GM19035 (cell line): Measurements from ENCODE around the gene HECTD2.
"Not testable (repeated sequence)": the region's sequence is repeated elsewhere in the genome, so short reads cannot be mapped to it uniquely, and the experiment has no call there.

Experiments
- ATAC-seq: cut with Tn5 transposase; IDR thresholded peaks from one replicate; pipeline ENCODE4 v1.9.1; 2021; ENCODE audit not compliant: unreplicated experiment

HECTD2 gene

DNA sequence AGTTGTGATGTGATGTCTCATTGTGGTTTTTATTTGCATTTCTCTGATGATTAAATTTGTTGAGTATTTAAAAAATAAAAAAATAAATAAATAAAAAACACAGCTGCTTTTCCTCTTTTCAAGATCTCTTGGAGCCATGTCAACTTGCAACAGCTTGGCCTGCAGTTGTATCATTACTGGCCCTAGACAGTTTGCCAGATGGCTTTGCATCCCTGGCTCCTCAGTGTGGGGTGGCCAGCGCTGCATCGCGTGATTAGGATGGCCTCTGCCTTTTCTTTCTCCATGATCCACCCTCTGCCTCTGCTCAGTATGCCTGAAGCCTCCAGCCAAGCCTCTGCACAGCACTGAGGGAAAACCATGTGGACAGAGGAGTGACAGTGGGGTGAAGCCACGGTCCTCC lies 126.0 kb downstream of the HECTD2 start:
- ATAC-seq: no peak

DNA sequence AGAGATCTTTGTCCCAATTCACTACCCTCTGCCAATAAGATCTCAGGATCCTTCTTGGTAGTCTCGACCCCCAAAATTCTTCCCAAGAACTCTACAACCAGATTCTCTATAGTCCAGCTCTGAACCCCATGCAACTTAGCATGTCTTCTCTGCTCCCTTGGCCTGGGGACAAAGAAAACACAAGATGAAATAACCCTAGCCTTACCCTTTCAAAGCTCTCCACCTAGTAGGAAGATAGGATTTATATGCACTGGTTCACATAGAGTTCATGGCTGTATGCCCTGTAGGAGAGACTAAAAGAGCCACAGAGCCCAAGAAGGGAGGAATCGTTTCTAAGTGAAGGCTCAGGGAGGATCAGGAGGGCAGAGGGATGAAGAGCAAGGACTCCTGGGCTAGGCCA lies 126.6 kb downstream of the HECTD2 start:
- no peak for ATAC-seq

DNA sequence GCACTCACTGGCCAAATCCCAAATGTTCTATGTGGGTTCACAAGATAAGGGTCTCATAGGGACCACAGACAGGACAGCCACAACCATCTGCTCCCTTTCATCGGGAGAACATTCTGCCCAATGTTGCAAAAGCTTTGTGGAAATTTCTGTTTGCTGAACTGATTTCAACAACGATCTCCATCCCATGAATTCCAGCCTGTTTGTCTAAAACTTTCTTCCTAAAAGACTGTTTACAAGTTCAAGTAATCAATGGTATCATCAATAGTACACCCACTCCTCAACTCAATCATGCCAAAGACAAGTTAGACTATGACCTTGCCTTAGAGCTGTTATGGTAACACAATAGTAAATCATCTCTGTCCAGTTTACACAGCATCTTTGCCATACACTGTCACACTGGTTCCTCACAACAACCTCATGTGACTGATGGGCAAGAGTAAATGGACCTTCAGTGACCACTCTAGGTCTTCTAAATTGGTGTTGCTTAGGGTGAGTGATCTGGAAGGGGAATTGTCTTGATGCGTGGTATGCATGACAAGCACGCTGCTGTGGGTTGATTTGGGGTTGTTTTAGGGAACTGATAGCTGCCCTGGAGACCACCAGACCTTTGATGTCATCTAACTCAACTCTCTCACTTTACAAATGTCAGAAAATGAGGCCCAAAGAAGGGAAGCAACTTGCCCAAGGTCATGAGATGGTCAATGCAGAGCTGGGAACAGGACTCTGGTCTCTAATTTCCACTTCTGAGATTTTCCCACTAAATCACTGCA lies 127.7 kb downstream of the HECTD2 start:
- ATAC-seq: no peak

DNA sequence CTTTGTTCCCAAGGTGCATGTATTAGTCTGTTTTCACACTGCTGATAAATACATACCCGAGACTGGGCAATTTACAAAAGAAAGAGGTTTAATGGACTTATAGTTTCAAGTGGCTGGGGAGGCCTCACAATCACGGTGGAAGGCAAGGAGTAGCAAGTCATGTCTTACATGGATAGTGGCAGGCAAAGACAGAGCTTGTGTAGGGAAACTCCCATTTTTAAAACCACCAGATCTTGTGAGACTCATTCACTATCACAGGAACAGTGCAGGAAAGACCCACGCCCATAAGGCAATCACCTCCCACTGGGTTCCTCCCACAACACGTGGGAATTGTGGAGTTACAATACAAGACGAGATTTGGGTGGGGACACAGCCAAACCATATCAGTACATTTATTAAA lies 129.8 kb downstream of the HECTD2 start:
- ATAC-seq: no peak

DNA sequence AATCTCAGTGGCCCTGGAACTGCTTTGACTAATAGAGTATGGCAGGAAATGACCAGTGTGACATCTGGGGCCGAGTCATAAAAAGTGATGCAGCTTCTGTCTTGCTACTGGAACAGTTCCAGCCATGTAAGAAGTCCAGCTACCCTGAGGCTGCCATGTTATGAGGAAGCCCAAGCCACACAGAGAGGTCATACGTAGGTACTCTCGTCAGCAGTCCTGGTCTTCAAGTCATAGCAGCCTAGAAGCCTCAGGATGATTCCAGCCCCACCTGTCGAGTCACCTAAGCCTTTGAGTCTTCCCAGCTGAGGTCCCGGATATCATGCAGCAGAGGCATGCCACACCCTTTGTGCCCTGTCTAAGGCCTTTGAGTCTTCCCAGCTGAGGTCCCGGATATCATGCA lies 130.6 kb downstream of the HECTD2 start:
- no peak for ATAC-seq

DNA sequence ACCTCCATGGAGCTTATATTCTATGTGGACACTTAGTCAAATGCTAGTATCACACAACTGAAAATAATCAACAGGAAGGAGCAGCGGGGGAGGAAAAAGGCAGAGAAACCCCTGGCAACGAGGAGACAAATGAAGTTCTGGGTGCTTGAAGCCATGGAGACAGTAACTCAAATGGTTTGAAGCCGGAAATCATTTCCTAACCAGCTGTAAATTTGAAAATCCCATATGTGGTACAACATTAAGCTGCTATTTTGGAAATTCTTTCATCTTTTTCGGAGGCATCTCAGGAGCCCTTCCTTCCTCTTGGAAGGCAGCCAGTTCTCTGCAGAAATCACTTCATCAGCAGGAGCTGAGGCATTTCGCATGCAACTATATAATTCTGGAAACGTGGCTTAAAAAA lies 131.3 kb downstream of the HECTD2 start:
- no peak for ATAC-seq

DNA sequence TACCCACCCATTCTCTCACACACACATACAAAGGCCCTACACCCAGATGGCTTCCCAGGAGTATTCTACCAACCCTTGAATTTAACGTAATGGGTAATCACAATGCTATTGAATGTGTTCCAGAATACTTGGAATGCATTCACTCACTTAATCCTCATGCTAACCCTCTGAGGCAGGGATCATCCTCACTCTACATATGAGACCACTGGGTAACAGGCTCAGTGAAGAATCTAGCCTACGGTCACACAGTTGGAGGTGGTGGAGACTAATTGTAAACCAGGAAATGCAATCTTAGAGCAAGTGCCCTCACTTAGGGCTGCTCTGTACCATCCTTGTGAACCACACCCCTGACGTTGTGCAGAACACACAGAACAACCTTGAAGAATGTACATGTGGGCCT lies 135.2 kb downstream of the HECTD2 start:
- no peak for ATAC-seq

DNA sequence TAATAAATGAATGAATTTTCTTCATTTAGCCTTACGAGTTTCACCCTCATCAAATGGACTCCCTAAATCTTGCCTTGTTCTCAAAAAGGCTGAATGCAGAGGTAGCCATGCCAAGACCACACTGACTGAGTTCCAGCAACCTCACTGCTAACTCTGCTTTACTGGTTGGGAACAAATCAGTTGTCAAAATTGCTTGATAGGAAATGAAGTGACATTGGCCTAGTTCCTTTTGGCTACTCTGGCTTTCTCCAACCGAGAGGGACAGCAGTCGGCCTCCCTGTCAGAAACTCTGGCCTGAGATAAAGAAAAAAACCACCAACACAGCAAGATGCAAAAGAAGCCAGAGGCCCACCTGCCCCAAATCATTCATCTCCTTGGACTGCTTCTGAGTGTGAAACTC lies 135.7 kb downstream of the HECTD2 start:
- no peak for ATAC-seq

DNA sequence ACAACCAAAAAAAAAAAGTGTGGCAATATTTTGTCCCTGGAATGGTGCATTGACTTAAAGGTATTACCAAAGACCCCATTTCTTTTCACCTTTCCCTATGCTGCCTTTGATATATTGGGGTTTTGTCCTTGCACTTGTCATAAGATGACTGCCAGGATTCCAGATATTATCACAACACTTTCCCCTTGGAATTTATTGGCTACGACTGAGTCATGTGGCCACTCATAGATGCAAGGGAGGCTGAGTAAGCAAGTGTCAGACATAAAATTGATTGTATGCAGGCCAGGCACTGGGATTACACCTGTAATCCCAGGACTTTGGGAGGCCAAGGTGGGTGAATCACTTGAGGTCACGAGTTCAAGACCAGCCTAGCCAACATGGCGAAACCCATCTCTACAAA lies 139.1 kb downstream of the HECTD2 start:
- no peak for ATAC-seq

DNA sequence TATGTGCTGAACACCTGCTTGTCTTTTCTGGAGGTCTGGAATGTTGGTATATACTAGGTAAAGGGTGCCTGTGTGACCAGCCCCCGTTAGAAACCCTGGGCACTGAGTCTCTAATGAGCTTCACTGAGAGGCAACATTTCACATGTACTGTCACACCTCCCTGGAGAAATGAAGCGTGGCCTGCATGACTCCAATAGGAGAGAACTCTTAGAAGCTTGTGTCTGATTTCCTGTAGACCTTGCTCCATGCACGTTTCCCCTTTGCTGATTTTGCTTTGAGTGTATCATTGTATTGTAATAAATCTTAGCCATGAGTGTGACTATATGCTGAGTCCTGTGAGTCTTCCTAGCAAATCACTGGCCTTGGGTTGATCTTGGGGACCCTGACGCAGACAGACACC lies 139.9 kb downstream of the HECTD2 start:
- no peak for ATAC-seq

DNA sequence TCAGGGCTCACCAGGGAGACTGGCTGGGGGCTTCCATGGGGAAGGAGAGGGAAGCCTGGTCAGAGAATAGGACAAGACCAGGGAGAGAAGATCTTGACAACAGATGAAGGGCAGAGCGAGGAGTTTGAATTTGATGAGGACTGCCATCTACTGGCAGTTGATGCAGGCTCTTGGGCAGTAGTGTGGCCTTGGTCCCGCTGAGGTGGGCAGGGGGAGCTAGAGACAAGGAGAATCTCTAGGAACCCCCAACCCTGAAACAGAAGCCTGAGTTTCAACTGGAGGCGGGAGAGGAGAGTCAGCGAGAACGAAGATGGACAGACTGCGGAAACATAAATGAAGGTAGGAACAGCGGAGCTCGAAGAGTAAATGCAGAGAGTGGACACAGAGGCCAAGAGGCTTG lies 141.7 kb downstream of the HECTD2 start:
- ATAC-seq: no peak

DNA sequence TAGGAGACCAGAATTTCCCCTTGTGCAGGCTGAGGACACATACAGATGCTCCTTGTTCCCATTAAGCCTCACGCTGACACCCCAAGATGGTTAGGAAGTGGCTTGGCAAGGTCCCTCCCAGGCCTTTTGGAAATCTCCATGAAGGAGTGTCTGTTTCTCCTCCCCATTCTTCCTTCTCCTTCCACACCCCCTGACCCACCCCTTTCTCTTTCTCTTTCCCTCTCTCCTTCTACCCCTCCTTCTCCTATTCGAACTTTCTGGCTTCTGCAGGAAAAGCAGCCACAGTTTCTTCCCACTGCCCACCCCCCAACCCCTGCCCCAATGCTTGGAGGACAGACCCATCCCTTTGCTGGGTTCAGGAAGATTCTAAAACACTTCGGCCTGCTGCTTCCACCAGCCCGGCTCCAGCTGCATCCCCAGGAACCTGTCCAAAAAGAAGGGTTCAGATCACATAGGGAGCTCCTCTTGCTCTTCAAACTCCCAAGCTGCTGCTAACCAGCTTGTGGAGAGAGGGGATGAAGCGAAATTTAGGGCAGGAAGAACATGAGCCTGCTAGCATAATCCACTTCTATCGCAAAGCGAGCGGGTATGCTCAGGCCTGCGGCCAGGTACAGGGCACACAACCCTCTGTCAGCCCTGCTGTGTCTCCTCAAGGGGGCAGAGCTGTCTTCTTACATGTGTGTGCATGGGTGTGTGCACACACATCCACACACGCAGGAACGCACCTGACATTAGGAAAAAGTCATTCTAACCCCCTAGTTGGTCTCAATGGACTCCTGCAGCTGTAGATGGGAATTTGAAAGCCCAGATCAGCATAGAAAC lies 142.3 kb downstream of the HECTD2 start:
- no peak for ATAC-seq

DNA sequence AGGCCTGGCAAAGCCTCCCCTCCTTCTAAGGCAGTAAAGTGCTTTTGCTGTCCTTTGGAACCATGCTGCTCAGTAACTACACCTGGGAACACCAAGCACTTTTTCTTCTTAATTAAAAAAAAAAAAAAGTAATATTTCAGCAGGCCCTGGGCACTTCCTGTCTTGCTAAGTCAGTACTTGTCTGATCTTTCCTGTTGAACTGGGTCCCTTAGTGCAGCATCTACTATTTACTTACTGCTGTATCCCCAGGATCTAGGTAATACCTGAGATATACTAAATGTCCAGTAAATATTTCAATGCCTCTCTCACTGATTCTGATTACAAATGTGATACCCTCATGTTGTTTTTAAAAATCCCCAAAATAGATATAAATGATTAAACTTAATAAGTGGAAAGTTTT lies 145.3 kb downstream of the HECTD2 start:
- ATAC-seq: no peak

DNA sequence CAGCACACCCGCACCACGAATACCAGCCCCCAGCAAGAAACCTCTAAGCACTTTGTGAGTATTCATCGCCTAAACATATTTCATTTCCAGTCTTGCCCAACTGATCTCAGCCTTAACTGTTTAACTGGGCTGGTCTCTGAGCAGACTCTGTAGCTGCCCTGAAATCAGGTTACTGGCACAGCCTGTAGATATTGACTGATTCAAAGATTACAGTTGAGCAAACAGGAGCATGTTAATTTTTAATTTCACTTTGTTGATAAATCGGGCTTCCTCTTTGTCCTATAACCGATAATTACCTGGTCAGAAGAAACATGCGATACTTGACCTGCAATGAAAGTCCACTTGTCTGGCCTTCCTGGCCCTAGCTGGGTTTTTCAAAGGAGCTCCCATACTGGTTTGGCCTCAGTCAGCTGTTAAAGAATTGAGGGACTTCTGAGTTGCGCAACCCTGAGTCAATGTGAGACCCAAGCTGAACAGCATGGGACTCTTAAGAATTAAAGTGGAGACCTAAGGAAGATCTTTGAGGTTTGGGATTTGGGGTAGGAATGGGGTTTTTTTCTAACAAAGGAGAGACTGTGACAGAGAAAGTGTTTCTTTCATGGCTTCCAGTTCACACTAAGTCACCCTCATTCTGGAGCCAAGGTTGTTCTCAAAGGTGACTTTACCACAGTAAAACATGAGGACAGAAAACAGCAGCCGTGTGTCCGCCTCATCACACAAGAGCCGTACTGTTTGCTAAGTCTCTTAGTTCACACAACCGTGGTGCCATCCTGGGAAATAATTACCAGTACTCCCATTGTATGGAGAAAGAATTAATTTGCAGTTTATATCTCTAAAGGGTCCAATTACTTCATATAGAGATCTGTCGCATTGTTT lies 146.8 kb downstream of the HECTD2 start:
- no peak for ATAC-seq

DNA sequence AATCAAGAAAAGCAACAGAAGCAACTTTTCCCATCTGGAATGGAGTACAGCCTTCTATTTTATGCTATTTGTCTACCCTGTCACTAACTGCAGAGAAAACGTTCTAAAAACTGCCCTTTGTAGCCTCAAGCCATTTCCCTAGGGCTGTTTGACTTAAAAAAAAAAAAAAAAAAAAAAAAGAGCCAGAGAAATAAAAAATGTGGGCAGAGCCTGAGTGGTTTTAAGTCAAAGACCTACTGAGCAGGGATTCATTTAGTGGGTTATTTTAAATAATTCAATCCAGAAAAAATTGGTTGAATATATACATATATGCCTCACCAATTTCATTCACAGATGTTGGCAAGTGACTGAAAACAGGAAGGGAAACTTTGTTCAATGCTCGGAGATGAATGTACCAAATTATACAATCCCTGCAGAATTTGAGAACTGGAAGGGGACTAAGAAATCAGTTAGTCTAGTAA lies 147.5 kb downstream of the HECTD2 start:
- no peak for ATAC-seq

DNA sequence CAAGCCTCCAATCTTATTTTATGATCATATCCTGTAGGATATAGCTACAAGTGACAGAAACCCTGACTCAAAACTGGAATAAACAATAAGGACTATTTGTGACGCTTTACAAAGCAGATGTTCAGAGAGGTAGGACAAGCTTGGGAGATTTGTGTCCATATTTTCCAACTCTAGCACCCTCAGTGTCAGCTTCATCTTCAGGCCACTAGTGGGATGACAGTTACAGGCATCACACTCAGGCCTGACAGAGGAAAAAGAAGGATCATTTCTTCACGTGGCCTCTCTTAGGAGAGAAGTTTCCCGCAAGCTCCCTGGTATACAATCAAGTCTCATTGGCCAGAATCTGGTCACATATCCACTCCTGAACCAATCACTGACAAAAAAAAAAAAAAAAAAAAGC lies 148.3 kb downstream of the HECTD2 start:
- ATAC-seq: no peak

DNA sequence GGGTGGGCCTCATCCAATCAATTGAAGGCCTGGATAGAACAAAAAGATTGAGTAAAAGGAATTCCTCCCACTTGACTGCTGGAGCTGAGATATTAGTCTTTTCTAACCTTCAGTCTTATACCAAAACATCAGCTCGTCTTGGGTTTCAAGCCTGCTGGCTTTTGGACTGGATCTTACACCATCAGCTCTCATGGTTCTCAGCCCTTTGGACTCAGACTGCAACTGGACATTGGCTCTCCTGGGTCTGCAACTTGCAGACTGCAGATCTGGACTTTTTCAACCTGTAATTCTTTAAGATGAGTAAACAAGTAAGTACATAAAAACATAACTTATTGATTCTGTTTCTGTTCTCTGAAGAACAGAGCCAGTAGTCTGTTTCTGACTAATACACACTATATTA lies 149.0 kb downstream of the HECTD2 start:
- no peak for ATAC-seq

DNA sequence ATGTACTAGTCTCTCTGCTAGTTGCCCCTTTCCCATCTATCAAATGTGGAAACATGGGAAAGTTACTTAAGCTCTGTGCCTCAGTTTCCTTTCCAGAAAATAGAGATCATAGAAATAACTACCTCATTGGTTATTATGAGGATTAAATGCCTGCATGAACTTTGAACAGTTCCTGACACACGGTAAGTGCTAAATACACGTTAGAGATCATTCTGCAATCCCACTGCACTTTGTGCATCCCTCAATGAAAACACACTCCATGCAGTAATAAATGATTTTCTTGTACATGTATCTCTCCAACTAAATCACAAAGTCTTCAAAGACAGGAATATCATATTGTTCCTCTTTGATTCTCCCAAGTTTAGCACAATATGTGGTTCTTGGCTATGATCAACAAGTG lies 149.6 kb downstream of the HECTD2 start:
- no peak for ATAC-seq

DNA sequence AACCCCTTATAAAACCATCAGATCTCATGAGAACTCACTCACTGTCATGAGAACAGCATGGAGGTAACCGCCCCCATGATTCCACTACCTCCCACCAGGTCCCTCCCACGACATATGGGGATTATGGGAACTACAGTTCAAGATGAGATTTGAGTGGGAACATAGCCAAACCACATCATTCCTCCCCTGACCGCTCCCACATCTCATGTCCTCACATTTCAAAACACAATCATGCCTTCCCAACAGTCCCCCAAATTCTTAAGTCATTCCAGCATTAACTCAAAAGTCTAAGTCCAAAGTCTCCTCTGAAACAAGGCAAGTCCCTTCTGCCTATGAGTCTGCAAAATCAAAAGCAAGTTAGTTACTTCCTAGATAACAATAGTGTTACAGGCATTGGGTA lies 150.7 kb downstream of the HECTD2 start:
- ATAC-seq: not testable (repeated sequence)

DNA sequence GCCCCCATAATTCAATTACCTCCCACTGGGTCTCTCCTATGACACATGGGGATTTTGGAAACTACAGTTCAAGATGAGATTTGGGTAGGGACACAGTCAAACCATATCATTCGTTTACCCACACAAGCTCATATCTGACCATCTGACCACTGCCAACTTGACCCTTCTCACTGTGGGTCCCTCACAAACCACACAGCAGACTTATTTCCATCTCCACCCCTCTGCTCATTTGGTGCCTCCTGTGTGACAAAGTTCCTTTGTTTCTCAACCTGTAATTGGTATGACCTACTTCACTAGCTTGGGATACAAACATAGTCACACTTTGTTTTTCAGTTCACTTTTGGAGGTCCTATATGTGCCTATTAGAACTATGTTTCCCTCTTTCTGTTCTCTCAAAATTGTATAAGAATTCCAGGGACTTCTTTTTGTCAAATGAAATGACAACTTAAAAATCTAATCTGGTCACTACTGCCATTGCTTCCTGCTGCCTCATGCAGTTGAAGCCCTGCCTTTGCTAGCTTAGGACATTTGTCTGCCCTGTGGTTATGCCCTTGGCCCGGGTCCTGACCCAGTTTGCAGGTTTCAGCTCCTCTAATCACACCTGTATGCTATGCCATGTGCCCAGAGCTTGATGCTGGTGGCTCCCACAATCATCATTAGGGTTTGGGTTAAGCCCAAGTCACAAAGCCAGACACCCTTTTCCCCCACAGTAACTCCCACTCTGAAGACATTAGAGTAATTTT lies 152.9 kb downstream of the HECTD2 start:
- no peak for ATAC-seq

DNA sequence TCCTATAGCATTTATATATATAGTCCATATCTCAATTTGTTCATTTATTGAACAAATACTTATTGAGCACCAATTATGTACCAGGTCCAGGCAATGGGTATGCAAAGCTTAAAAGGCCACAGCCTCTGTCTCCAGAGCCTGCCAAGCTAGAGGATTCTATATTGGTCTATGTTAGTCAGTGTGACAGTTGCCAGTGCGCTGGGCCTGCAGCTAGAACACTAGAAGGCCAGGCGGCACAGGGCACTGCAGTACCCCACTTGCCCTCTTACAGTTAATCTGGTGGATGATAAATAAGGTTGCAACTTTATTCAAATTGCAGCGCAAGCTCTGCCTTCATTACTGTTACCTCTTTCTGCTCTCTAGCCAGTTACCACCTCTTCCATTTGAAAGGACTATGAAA lies 153.9 kb downstream of the HECTD2 start:
- ATAC-seq: no peak
